HG02973 (cell line): ENCODE results near the gene PLEKHG5.

Experiments used
- ATAC-seq: cut with Tn5 transposase; IDR thresholded peaks from one replicate; pipeline ENCODE4 v1.9.1; 2021; ENCODE audit warnings: moderate library complexity; ENCODE audit not compliant: unreplicated experiment

Gene PLEKHG5, protein sequence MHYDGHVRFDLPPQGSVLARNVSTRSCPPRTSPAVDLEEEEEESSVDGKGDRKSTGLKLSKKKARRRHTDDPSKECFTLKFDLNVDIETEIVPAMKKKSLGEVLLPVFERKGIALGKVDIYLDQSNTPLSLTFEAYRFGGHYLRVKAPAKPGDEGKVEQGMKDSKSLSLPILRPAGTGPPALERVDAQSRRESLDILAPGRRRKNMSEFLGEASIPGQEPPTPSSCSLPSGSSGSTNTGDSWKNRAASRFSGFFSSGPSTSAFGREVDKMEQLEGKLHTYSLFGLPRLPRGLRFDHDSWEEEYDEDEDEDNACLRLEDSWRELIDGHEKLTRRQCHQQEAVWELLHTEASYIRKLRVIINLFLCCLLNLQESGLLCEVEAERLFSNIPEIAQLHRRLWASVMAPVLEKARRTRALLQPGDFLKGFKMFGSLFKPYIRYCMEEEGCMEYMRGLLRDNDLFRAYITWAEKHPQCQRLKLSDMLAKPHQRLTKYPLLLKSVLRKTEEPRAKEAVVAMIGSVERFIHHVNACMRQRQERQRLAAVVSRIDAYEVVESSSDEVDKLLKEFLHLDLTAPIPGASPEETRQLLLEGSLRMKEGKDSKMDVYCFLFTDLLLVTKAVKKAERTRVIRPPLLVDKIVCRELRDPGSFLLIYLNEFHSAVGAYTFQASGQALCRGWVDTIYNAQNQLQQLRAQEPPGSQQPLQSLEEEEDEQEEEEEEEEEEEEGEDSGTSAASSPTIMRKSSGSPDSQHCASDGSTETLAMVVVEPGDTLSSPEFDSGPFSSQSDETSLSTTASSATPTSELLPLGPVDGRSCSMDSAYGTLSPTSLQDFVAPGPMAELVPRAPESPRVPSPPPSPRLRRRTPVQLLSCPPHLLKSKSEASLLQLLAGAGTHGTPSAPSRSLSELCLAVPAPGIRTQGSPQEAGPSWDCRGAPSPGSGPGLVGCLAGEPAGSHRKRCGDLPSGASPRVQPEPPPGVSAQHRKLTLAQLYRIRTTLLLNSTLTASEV

GRCh38 chr1:6491480-6491962 lies at the start of gene PLEKHG5:
Gene PLEKHG5 (minus strand): TSS chr1:6491667. CDS start chr1:6477571, 14,096 bp downstream.
- ATAC-seq, result no peak

DNA sequence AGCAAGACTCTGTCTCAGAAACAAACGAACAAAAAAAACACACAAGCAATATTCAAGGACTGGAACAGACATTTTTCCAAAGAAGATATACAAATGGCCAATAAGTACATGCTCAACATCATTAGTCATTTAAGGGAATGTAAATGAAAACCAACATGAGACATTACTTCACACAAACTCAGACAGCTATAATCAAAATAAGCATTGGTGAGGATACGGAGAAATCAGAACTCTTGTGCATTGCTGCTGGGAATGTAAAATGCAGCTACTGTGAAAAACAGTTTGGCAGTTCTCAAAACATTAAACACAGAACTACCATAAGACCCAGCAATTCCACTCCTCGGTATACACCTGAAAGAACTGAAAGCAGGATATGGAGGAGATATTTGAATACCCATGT lies 47.5 kb upstream of the PLEKHG5 start:
- no peak for ATAC-seq

DNA sequence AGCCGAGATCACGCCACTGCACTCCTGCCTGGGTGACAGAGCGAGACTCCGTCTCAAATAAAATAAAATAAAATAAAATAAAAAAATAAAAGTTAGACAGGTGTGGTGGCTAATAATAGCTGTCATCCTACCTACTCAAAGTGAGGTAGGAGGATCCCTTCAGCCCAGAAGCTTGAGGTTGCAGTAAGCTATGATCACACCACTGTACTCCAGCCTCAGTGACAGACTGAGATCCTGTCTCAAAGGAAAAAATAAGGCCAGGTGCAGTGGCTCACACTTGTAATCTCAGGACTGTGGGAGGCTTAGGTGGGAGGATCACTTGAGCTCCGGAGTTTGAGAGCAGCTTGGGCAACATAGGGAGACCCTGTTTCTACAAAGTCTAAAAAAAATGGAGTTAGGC lies 44.8 kb upstream of the PLEKHG5 start:
- no peak for ATAC-seq

DNA sequence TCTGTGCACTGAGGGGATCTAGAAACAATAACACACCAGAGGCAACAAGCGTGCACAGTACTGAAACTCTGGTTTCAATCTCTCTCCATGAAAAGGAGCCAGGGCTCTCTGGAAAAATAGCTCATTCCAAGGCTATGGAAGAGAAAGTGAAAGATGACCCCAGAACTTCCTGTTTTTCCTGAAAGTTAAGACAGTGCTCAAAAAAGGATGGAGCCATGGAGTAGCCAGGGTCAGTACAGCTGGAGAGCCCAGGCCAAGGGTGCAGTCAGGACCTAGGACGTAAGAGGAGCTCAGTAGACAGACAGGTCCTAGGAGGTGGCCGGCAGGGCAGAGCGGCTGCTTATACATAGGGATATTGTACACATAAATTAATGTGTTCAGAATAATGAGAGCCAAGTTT lies 43.7 kb upstream of the PLEKHG5 start:
- no peak for ATAC-seq

DNA sequence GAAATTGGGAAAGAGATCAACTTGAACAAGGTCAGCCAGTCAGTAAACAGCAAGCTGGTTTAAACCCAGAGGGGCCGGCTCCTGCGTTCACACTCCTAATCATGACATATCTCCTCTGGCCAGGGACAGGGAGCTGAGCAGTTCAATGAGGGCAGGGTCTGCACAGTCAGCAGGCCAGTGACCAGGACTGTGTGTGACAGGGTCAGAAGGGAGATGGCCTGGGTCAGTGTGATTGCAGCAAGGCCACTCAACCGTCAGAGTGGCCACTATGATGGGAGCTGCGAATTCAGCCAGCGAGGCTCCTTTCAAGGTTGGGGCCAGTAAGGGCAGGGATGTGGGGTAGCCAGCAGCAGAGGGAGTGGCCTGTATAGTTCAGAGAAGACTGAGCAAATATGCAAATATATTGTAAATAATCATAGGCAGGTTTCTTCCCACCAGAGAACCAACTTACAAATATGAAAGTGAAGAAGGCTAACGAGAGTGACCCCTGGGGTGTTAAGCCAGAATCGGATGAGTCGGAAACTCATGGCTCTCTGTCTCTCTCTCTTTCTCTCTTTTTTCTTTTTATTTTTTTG lies 42.9 kb upstream of the PLEKHG5 start:
- no peak for ATAC-seq

DNA sequence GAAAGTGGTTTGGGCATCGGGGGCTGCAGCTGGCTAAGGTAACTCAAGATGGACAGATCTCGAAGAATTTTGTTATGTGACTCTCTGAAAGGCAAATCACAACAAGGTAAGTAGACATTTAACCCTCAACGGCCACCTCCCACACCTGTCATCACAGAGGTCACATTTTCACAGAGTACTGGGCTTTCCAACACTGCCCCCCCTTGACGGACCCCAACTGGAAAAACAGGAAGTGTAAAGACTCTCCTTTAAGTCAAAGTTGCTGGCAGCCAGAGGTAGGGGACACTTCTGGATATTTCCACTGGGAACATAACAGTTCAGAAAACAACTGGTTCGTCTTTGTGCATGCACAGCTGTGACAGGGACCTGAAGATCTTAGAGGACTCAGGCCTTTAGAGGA lies 40.5 kb upstream of the PLEKHG5 start:
- ATAC-seq, result no peak

GRCh38 chr1:6530504-6531160 lies 39.2 kb upstream of the PLEKHG5 start:
- ATAC-seq, result no peak

- no peak for ATAC-seq
Observed at GRCh38 chr1:6528492-6528891, 37.0 kb upstream of the PLEKHG5 start.

DNA sequence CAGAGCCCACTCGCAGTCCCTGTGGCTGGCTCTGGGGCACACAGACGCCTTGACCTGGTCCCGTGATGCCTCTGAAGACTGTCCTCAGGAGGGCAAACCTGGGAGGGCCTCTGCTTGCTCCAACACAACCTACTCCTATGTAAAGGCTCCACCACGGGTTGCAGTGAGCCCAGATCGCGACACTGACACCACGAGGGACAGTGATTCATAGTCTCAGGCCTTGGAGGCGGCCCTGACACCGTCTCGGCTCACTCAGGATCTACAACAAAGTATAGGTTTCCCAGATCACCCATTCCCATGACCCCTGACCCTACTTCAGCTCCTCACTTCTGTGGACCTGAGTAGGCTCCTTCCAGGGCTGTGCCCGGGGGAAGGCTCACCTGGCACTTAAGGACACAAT lies 34.8 kb upstream of the PLEKHG5 start:
- ATAC-seq, result no peak

GRCh38 chr1:6523566-6523965 lies 32.1 kb upstream of the PLEKHG5 start:
- ATAC-seq, result no peak

GRCh38 chr1:6521536-6521935 lies 30.1 kb upstream of the PLEKHG5 start:
- no peak for ATAC-seq

GRCh38 chr1:6519935-6520671 lies 28.6 kb upstream of the PLEKHG5 start:
- ATAC-seq, result no peak

- ATAC-seq, result no peak
Observed at GRCh38 chr1:6519491-6519934, 28.0 kb upstream of the PLEKHG5 start.

DNA sequence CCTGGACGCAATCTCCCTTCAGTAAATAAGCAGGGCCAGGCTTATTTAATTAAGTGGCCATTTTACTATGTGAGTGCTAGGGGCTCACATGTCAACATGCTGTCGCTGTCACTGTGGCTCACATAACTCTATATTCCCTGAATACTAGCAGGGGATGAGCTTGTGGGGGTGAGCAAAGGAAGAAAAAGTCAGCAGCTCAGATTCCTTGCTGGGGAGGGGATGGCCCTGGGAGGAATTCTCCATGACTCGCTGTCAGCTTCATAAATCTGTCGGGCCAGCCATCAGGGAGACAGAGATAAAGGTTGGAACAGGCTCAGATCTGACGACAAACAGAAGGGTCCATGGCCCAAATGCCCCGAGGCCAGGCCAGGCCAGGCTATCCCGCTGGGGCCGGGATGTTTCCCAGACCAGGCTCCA lies 26.0 kb upstream of the PLEKHG5 start:
- no peak for ATAC-seq

DNA sequence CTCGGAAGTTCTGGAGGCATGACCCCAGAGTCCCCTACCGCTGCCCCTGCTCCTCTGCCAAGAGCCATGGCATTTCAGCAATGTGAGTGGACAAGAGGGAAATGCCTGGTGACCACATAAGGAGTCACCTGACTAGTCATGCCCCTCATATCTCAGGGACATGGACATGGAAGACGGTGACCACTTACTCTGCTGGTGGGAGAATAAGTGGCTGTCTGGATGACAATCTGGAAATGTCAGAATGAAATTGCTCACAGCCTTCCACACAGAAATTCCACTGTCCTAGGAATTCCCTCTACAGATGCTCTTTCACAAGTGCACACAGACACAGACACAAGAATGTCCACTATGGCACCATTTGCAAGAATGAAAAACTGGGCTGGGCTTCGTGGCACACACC lies 24.3 kb upstream of the PLEKHG5 start:
- ATAC-seq, result no peak

DNA sequence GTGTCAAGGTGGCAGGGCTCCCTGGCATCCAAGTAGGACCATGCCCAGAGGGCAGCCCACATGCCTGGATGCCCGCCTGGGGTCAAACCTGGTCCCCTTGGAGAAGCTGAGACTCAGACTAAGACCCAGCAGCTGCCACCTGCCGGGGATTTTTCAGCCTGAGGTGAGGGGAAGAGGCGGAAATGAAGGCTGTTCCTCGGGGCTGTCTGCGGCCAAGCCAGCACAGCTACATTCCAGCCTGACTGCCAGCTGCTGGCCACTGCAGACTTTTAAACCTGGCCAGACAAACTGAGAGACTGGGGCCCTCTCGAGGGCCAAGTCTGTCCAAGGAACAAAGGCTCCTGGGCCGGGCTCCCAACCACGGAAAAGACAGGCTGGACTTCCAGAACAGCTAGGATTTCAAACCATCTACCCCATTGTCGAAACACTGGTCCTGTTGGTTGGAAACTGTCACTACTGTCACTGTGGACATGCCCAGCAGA lies 21.9 kb upstream of the PLEKHG5 start:
- ATAC-seq, result no peak

GRCh38 chr1:6512908-6513280 lies 21.4 kb upstream of the PLEKHG5 start:
- no peak for ATAC-seq

GRCh38 chr1:6512245-6512907 lies 20.9 kb upstream of the PLEKHG5 start:
- ATAC-seq, result no peak

GRCh38 chr1:6511561-6512244 lies 20.2 kb upstream of the PLEKHG5 start:
- no peak for ATAC-seq
